ENCODE data around the gene KCTD21. TPM values are rescaled to one million over a fixed set of nuclear protein-coding genes. Genes with fewer than 3 reads are reported as not detected.

Gene KCTD21
- total and polyA plus RNA-seq, 2 of the 4 experiments (the other 2 are of a cell fraction), result 12.2 to 12.5 TPM

- TF ChIP-seq CTCF (conservative IDR thresholded peaks at IDR 0.05; ENCODE audit: low read depth, low read length), result no peak
- no peak for TF ChIP-seq SMC3 (IDR thresholded peaks at IDR 0.05; ENCODE audit: low read depth, low read length)
- TF ChIP-seq MAFK (IDR thresholded peaks at IDR 0.05; ENCODE audit: low read depth, low read length), result no peak
- peak; percentile 98 for TF ChIP-seq RCOR1 (IDR thresholded peaks at IDR 0.05; ENCODE audit: insufficient replicate concordance, low read length)
Measured at GRCh38 chr11:78188286-78189173, at the start of gene KCTD21, which contains the start of gene USP35 (continued).
